Measurements from ENCODE around the gene ANKRD10.

The ANKRD10 gene

GRCh38 chr13:110944968-110945927, 30.4 kb upstream of the ANKRD10 start:
- DNase-seq, result no peak

- peak; percentile 7 for DNase-seq
Observed at GRCh38 chr13:110944121-110944967, 29.5 kb upstream of the ANKRD10 start.

GRCh38 chr13:110942248-110942981, 27.5 kb upstream of the ANKRD10 start:
- no peak for DNase-seq

GRCh38 chr13:110938662-110939421, 24.0 kb upstream of the ANKRD10 start:
- no peak for DNase-seq

GRCh38 chr13:110937511-110938285, 22.8 kb upstream of the ANKRD10 start:
- no peak for DNase-seq

GRCh38 chr13:110936519-110936918, 21.6 kb upstream of the ANKRD10 start:
- DNase-seq, result no peak

DNA sequence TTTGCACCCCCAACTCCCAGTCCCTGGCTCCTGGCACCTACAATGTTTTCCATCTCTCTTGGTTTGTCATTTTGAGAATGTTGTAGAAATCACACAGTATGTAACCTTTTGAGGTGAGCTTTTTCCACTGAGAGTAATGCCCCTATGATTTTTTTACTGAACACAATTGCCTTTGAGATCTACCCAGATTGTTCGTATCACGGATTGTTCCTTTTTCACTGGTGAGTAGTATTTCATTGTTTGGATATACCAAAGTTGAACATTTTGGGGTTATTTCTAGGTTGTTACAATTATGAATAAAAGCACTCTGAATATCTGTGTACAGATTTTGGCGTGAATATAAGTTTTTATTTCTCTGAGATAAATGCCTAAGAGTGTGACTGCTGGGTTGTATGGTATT, 17.7 kb upstream of the ANKRD10 start:
- DNase-seq, result no peak

DNA sequence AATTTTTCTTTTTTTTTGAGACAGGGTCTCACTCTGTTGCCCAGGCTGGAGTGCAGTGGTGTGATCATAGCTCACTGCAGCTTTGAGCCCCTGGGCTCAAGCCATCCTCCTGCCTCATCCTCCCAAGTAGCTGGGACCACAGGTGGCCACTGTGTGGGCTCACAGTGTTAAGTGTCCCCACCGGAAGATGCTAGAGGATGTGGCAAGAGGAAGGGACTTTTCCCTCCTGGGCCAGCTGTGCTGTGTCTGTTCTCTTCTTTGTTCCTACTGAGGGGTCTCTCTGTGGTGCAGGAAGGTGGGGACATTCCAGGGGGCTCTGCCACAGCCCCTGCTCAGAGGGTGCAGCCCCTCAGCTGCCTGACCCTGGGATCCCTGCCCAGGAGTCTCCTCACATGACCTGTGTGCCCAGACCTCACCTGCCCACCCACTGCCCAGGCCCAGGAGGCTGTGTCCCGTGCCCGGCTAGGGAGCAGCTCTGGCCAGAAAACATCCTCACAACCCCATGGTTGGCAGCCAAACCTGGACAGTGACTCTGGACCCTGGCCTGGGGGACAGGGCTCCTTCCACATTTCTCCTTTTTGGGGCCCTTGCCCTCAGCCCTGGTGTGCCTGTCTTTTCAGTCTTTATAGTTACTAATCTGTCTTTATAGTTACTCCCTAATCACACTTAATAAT, 14.4 kb upstream of the ANKRD10 start:
- no peak for DNase-seq

DNA sequence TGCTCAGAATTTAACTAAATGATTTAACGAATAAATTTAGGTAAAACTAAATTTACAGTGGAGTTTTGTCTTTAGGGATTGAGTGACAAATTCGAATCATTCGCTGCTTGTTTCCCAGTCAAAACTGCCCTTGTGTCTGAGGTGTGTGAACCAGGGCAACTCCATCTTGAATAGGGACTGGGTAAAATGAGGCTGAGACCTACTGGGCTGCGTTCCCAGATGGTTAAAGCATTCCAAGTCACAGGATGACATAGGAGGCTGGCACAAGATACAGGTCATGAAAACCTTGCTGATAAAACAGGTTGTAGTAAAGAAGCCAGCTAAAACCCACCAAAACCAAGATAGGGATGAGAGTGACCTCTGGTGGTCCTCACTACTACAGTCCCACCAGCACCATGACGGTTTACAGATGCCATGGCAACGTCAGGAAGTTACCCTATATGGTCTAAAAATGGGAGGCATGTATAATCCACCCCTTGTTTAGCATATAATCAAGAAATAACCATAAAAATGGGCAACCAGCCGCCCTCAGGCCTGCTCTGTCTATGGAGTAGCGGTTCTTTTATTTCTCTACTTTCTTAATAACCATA, 10.2 kb upstream of the ANKRD10 start:
- no peak for DNase-seq

- no peak for DNase-seq
Observed at GRCh38 chr13:110924639-110924934, 9.7 kb upstream of the ANKRD10 start.

DNA sequence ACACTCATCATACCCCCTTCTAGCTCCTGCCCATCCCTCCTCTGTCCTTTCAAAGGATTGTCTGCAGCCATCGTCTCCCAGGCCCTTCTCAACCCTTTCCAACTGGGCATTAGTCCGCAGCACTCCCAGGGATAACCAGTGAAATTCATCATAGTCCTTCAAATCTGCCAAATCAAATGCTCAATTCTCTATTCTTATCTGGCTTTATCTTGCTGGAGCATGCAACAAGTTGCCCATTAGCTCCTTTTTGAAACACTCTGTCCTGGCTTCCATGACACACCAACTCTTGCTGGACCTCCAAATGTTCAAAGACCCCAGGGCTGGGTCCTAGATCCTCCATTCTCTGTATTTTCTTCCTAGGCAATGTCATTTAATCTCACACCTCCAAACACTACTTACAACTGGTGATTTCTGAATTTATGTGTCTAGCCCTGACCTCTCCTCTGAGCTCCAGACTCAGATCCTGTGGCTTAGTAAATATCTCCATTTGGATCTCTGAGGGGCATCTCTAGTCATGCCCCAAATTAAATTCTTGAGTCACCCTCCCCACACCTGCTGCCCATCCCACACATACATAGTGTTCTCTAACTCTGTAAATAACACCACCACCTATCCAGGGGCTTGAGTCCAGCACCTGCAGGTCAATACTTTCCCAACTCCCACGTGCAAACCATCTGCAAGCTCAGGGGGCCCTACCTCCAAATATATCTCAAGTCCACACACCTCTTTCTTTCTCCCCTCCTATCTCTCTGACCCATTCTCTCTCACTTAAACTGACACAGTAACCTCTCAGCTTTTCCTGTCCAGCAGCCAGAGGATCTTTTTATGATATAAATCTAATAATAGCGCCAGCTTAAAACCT, 9.1 kb upstream of the ANKRD10 start:
- DNase-seq, result no peak

- no peak for DNase-seq
Observed at GRCh38 chr13:110923086-110923485, 8.2 kb upstream of the ANKRD10 start.

- no peak for DNase-seq
Observed at GRCh38 chr13:110922506-110922905, 7.6 kb upstream of the ANKRD10 start.

DNA sequence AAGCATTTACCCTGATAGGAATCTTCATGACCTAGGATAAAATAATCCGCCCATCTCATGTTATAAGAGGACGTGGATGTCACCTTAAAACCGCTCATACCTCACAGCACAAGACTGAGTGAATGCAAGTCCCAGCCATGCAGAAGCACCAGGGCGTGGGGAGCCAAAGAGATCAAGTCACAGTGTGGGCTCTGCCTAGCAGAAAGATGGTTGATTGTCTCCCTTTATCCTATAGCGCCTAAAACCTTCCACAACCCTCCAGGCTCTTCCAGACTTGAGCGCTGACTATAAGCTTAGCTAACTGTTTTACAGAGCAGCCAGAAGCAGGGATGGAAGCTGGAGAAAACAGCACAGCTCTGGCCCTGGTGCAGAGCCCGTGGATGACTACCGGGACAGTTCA, 6.8 kb upstream of the ANKRD10 start:
- DNase-seq, result no peak

DNA sequence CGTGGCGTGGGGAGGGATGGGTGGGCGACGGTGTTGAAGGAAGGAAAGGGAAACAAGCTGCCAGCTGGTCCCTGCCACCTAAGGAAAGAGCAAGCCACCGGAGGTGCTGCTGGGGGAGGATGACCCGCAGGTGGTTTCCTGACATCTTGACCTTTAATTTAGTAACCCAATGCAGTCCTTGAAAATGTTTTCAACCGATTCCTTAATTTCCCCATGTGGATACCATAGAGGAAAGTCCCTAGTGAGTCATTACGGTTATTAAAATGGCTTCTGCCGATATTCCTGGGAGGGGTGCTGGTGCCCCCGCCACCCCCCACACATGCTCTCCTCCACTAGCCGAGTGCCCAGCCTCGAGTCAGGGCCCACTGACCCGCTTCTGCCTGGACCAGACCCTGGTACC, 6.3 kb upstream of the ANKRD10 start:
- DNase-seq, result no peak

- no peak for DNase-seq
Observed at GRCh38 chr13:110920038-110920437, 5.2 kb upstream of the ANKRD10 start.

DNA sequence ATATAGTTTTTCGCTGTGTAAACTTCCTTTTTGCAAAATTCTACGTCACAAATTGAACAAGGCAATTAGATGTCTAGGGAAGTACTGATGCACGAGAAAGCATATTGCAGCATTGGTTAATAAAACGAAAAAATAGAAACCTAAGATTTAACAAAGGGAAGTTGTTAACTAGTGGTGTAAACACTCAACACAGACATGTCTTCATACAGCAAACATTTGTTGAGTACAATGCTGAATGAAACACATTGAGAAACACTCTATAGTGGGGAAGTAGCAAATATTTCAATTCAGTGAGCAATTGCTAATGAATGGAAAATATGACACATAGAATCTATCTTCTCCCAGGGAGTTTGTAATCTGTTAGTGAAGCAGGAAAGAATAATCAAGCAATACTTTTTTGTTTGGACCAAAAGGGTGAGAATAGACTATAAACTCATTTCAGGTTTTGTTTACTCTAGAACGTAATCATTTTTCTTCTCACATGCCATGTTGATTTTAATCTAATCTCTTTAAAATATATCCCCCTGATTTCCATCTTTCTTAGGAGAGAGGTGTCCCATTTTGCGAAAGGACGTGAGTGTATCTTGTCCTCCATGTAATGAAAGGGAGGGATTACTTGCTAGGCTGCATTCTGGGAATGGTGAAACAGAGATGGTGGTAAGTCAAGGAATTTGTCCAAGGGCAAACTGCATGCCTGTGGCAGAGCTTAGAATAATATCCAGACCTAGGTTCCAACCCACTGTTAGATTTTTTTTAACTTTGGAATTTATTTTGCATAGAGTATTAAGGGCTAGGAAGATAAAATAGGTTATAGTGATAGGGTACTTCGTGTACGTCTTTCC, 1.7 kb upstream of the ANKRD10 start:
- DNase-seq, result no peak

- no peak for DNase-seq
Observed at GRCh38 chr13:110915874-110916206, 971 bp upstream of the ANKRD10 start.

Data from CD4-positive, alpha-beta T cell treated with Interleukin-6 for 4 hours (primary cell).